ENCODE measurements around the gene UQCC2.

The UQCC2 gene

DNA sequence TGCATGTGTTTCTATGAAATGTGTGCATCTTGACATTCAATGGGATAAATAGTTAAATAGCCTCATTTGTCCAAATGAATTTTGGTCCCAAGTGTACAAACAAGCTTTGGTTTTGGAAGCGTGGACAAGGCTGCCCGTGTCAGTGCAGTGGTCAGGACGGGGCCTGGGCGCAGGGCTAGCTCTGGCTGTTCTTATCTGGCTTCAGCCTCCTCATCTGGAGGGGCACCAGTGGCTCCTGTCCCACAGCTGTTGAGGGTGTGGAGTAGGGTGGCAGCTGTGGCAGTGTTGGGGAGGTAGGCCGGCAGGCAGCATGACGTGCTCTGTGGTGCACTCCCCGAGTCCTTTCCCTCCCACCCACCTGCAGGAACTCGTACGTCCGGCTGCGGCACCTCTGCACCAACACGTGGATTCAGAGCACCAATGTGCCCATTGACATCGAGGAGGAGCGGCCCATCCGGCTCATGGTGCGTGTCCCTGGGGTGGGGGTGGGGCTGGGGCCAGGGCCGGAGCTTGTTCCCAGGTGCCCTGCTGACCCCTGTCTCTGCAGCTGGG lies 46.9 kb downstream of the UQCC2 start (continued):
- TF ChIP-seq TOX (CRISPR knock-in tag; IDR thresholded peaks at IDR 0.05; ENCODE audit: borderline replicate concordance) (no peak), ZFP3 (CRISPR knock-in tag; IDR thresholded peaks at IDR 0.05) (no peak)

DNA sequence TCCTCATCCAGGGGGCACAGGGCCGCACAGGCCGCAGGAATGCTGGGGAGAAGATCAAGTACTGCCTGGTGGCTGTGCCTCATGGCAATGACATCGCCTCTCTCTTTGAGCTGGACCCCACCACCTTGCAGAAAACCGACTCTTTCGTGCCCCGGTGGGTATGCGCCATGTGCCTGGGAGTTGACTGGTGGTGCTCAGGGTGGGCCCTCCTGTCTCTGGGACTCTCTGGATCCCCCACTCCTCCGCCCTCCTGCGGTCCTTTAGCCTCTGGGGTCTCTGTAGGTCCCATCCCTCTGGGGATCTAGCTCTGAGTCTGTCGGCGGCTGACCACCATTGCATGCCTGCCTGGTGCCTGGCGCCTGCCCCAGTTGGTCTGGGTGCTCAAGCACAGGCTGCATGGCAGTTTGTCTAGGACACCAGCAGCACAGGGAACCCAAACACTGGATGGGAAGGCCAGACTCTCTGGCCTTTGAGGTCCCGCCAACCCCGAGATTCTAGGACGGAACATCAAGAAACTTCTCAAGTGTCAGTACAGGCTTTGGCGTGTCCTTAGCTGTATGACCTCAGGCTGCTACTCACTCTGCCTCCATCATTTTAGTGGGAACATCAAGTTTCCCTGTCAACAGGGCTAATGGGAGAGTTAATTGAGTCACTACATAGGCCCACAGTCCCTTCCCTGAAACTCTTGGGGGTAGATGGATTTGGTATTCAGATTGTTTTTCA lies 47.6 kb downstream of the UQCC2 start:
- no peak for ATAC-seq
- TF ChIP-seq, protein P1, sequence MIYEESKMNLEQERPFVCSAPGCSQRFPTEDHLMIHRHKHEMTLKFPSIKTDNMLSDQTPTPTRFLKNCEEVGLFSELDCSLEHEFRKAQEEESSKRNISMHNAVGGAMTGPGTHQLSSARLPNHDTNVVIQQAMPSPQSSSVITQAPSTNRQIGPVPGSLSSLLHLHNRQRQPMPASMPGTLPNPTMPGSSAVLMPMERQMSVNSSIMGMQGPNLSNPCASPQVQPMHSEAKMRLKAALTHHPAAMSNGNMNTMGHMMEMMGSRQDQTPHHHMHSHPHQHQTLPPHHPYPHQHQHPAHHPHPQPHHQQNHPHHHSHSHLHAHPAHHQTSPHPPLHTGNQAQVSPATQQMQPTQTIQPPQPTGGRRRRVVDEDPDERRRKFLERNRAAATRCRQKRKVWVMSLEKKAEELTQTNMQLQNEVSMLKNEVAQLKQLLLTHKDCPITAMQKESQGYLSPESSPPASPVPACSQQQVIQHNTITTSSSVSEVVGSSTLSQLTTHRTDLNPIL (CRISPR knock-in tag; IDR thresholded peaks at IDR 0.05; ENCODE audit: low read depth) = no peak
- TF ChIP-seq GLIS3 (CRISPR knock-in tag; IDR thresholded peaks at IDR 0.05) (no peak), ZNF565 (CRISPR knock-in tag; conservative IDR thresholded peaks at IDR 0.05; ENCODE audit: low read depth) (no peak), TCF4 (CRISPR knock-in tag; IDR thresholded peaks at IDR 0.05; ENCODE audit: borderline replicate concordance) (no peak), PPARA (CRISPR knock-in tag; IDR thresholded peaks at IDR 0.05; ENCODE audit: borderline replicate concordance) (no peak), OSR1 (CRISPR knock-in tag; IDR thresholded peaks at IDR 0.05) (no peak), ZFP30 (CRISPR knock-in tag; IDR thresholded peaks at IDR 0.05) (no peak), BACH2 (CRISPR knock-in tag; IDR thresholded peaks at IDR 0.05; ENCODE audit: borderline replicate concordance) (no peak), SNAI2 (CRISPR knock-in tag; IDR thresholded peaks at IDR 0.05) (no peak), CSDC2 (CRISPR knock-in tag; IDR thresholded peaks at IDR 0.05) (no peak), ZNF70 (CRISPR knock-in tag; IDR thresholded peaks at IDR 0.05) (no peak), ZNF8 (CRISPR knock-in tag; IDR thresholded peaks at IDR 0.05) (no peak), RARB (CRISPR knock-in tag; IDR thresholded peaks at IDR 0.05) (no peak), TOX (CRISPR knock-in tag; IDR thresholded peaks at IDR 0.05; ENCODE audit: borderline replicate concordance) (no peak), ARNTL (CRISPR knock-in tag; IDR thresholded peaks at IDR 0.05; ENCODE audit: borderline replicate concordance, low read depth) (no peak), ESRRG (CRISPR knock-in tag; IDR thresholded peaks at IDR 0.05) (no peak), ZFP3 (CRISPR knock-in tag; IDR thresholded peaks at IDR 0.05) (no peak)
- TF ChIP-seq, protein P2, sequence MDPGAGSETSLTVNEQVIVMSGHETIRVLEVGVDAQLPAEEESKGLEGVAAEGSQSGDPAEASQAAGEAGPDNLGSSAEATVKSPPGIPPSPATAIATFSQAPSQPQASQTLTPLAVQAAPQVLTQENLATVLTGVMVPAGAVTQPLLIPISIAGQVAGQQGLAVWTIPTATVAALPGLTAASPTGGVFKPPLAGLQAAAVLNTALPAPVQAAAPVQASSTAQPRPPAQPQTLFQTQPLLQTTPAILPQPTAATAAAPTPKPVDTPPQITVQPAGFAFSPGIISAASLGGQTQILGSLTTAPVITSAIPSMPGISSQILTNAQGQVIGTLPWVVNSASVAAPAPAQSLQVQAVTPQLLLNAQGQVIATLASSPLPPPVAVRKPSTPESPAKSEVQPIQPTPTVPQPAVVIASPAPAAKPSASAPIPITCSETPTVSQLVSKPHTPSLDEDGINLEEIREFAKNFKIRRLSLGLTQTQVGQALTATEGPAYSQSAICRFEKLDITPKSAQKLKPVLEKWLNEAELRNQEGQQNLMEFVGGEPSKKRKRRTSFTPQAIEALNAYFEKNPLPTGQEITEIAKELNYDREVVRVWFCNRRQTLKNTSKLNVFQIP (CRISPR knock-in tag; IDR thresholded peaks at IDR 0.05; ENCODE audit: borderline replicate concordance, low read depth) = no peak
- TF ChIP-seq, protein P3, sequence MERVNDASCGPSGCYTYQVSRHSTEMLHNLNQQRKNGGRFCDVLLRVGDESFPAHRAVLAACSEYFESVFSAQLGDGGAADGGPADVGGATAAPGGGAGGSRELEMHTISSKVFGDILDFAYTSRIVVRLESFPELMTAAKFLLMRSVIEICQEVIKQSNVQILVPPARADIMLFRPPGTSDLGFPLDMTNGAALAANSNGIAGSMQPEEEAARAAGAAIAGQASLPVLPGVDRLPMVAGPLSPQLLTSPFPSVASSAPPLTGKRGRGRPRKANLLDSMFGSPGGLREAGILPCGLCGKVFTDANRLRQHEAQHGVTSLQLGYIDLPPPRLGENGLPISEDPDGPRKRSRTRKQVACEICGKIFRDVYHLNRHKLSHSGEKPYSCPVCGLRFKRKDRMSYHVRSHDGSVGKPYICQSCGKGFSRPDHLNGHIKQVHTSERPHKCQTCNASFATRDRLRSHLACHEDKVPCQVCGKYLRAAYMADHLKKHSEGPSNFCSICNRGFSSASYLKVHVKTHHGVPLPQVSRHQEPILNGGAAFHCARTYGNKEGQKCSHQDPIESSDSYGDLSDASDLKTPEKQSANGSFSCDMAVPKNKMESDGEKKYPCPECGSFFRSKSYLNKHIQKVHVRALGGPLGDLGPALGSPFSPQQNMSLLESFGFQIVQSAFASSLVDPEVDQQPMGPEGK (CRISPR knock-in tag; IDR thresholded peaks at IDR 0.05; ENCODE audit: borderline replicate concordance) = no peak

DNA sequence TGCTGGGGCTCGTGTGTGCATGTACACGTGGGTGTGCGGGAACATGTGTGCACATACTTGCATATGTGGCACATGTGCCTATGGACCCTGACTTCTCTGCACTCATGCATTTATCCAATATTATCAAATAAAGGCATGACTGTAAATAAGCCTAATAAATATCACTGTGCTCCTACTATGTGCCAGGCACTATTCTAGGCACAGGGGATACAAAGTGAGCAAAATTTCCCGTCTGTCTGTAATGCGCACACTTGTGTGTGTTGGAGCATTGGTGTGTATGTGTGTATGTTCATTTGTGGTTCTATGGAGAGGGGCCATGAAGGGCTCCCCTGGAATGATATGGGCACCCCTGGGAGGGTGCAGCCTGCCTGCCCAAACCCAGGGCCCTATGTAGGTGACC lies 48.5 kb downstream of the UQCC2 start:
- TF ChIP-seq, protein P4, sequence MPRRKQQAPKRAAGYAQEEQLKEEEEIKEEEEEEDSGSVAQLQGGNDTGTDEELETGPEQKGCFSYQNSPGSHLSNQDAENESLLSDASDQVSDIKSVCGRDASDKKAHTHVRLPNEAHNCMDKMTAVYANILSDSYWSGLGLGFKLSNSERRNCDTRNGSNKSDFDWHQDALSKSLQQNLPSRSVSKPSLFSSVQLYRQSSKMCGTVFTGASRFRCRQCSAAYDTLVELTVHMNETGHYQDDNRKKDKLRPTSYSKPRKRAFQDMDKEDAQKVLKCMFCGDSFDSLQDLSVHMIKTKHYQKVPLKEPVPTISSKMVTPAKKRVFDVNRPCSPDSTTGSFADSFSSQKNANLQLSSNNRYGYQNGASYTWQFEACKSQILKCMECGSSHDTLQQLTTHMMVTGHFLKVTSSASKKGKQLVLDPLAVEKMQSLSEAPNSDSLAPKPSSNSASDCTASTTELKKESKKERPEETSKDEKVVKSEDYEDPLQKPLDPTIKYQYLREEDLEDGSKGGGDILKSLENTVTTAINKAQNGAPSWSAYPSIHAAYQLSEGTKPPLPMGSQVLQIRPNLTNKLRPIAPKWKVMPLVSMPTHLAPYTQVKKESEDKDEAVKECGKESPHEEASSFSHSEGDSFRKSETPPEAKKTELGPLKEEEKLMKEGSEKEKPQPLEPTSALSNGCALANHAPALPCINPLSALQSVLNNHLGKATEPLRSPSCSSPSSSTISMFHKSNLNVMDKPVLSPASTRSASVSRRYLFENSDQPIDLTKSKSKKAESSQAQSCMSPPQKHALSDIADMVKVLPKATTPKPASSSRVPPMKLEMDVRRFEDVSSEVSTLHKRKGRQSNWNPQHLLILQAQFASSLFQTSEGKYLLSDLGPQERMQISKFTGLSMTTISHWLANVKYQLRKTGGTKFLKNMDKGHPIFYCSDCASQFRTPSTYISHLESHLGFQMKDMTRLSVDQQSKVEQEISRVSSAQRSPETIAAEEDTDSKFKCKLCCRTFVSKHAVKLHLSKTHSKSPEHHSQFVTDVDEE (CRISPR knock-in tag; IDR thresholded peaks at IDR 0.05) = no peak
- no peak for ATAC-seq

DNA sequence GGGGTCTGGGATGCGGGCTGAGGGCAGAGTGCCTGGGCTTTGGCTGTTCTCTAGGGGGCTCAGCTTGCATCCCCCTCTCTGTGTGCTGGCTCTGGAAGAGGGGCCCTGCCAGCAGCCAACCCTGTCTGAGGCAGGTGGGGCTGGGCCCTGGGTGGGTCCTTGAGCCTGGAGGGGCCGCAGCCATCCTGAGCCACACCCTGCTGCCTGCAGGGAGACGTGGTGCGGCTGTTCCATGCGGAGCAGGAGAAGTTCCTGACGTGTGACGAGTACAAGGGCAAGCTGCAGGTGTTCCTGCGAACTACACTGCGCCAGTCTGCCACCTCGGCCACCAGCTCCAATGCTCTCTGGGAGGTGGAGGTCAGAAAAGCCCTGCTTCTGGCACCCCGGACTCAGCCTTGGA lies 49.2 kb downstream of the UQCC2 start:
- TF ChIP-seq TOX (CRISPR knock-in tag; IDR thresholded peaks at IDR 0.05; ENCODE audit: borderline replicate concordance) = no peak
- no peak for TF ChIP-seq ZNF70 (CRISPR knock-in tag; IDR thresholded peaks at IDR 0.05)
- TF ChIP-seq ZNF565 (CRISPR knock-in tag; conservative IDR thresholded peaks at IDR 0.05; ENCODE audit: low read depth) = no peak
- TF ChIP-seq ESRRG (CRISPR knock-in tag; IDR thresholded peaks at IDR 0.05) = no peak
- TF ChIP-seq BACH2 (CRISPR knock-in tag; IDR thresholded peaks at IDR 0.05; ENCODE audit: borderline replicate concordance) = no peak
- TF ChIP-seq OSR1 (CRISPR knock-in tag; IDR thresholded peaks at IDR 0.05) = no peak
- TF ChIP-seq, protein P4 (CRISPR knock-in tag; IDR thresholded peaks at IDR 0.05) = no peak
- no peak for TF ChIP-seq ZC3H10 (CRISPR knock-in tag; IDR thresholded peaks at IDR 0.05)
- TF ChIP-seq CSDC2 (CRISPR knock-in tag; IDR thresholded peaks at IDR 0.05) = no peak
- no peak for TF ChIP-seq GLIS3 (CRISPR knock-in tag; IDR thresholded peaks at IDR 0.05)
- no peak for TF ChIP-seq ZFP3 (CRISPR knock-in tag; IDR thresholded peaks at IDR 0.05)
- TF ChIP-seq ZNF8 (CRISPR knock-in tag; IDR thresholded peaks at IDR 0.05) = no peak
- no peak for ATAC-seq
